Measurements from ENCODE around the gene AFF2.

DNA sequence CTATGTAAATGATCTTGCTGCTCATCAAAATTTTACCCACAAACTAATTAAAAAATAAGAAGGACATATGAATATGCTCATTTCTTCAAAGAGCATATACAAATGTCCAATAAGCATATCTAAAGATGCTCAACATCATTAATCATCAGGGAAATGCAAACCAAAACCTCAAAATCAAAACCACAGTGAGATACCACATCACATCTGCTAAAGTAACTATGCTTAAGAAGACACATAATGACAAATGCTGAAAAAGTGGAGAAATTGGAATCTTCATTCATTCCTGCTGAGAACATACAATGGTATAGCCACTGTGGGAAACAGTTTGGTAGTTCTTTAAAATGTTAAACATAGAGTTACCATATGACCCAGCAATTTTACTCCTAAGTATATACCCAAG is 81.9 kb downstream of the AFF2 start:
- TF ChIP-seq, protein P1, sequence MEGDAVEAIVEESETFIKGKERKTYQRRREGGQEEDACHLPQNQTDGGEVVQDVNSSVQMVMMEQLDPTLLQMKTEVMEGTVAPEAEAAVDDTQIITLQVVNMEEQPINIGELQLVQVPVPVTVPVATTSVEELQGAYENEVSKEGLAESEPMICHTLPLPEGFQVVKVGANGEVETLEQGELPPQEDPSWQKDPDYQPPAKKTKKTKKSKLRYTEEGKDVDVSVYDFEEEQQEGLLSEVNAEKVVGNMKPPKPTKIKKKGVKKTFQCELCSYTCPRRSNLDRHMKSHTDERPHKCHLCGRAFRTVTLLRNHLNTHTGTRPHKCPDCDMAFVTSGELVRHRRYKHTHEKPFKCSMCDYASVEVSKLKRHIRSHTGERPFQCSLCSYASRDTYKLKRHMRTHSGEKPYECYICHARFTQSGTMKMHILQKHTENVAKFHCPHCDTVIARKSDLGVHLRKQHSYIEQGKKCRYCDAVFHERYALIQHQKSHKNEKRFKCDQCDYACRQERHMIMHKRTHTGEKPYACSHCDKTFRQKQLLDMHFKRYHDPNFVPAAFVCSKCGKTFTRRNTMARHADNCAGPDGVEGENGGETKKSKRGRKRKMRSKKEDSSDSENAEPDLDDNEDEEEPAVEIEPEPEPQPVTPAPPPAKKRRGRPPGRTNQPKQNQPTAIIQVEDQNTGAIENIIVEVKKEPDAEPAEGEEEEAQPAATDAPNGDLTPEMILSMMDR (IDR thresholded peaks at IDR 0.05 in 4 of 5, conservative IDR thresholded peaks at IDR 0.05 in 1 of 5), result no peak
- TF ChIP-seq POLR2A (IDR thresholded peaks at IDR 0.05), result no peak
